ENCODE data around the gene HOXD8.

The HOXD8 gene

DNA sequence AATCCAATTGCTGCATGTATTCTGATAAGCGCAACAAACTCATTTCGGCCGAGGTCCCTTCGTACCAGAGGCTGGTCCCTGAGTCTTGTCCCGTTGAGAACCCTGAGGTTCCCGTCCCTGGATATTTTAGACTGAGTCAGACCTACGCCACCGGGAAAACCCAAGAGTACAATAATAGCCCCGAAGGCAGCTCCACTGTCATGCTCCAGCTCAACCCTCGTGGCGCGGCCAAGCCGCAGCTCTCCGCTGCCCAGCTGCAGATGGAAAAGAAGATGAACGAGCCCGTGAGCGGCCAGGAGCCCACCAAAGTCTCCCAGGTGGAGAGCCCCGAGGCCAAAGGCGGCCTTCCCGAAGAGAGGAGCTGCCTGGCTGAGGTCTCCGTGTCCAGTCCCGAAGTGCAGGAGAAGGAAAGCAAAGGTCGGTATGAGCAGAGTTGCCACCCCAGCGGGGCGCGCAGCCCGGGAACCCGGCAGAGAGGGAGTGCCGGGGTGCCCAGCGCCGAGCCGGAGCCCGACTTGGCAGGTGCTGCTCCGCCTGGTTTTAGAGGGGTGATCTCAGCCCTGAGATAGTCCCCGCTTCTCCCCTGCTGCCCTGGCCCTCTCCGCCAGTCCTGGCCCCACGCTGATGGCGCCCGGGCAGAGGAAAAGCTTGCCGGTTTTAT is 12.2 kb upstream of the HOXD8 start:
- no peak for DNase-seq

DNA sequence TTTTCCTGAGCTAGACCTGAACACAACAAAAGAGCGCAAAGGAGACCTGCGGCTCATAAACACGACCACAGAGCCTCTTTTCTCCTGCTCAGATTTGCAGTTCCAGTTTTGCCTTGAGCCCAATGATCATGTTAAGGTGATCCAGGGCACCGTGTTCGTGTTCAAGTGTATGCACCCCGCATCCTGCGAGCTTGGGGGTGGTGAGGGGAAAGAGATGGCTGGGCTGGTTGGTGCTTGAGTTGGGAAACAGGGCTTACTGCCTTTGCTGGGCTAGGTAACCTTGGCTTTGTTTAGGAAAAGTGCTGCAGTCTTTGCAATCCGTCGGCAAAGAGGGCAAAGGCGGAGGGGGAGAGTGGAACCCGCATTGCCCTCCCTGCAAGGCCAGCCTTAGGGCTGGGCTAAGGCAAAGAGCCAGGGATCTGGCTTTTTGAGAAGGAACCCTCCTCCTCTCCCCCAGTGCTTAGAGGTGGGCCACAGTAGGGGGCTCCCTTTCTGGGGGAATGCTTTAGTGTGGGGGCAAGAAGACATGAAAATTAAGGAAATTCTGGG is 11.6 kb upstream of the HOXD8 start:
- DNase-seq: no peak

GRCh38 chr2:176118601-176119339 is 10.7 kb upstream of the HOXD8 start:
- no peak for DNase-seq

GRCh38 chr2:176120364-176121189 is 8.9 kb upstream of the HOXD8 start:
- no peak for DNase-seq

DNA sequence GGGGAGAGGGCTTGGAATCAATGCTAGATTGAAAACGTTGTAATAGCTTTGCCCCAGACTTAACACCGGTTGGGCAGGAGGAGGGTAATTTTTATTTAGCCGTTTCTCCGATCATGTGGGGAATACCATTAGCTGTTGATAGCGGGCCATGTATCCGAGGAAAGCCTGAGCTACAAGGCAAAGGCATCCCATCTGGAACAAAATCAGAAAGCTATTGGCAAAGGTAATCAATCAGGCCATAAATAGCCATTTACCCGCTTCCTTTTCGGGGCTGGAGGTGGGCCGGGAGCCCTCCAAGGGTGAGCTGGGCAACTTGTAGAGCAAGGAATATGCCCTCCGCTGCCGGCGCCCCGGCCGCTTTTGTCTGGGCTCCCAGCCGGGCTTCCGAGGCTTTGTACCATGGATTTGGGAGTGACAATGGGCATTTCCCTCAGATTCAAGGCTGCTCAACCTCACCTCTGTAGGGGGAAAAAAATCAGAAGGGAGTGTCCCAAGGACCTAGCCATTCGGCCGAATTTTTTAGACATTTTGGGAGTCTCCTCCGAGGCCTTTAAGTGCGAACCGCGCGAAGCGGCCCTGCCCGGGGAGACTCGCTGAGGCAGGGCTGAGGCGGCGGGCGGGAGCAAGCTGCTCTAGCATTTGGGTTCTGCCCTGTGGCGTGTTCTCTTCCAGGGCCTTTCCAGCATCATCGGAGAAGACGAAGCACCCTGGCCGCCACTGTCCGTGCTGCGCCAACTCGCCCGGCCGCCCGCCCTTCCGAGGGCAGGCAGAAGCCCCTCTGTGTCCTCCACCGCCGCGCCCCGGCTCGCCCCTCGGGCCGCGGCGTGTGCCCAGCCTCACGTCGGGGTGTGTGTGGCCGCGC is 8.1 kb upstream of the HOXD8 start:
- no peak for DNase-seq

DNA sequence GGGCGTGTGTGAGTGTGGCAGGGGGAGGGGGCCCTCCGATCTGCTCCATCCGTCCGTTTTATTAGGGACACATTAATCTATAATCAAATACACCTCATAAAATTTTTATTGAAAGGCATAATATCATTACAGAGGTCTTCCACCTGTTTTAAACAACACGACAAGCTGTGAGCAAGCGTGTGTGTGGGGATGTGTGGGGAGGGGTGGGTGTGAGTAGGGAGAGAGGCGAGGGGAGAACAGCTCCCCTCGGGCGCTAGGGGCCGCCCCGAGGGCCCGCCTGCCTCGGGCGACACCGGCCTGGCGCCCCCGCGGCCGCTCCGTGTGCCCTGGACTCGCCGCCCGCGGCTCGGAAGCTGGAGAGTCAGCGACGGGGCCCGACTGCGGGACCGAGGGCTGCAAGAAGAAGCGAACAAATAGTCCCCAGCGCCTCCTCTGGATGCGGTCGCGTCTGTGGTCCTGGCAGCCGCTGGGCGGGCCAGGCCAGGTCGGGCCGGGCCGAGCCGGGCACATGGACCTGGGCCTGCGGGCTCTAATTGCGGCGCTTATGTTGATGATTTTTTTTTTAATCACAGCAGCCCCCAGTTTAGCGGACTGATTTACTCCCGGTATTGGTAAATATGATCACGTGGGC is 7.3 kb upstream of the HOXD8 start:
- peak; percentile 44 for DNase-seq

- DNase-seq: peak; percentile 55
Measured at GRCh38 chr2:176122683-176123410, 6.7 kb upstream of the HOXD8 start, which contains the start of gene HOXD9. TSS of gene HOXD9 (plus strand) at chr2:176122719. CDS start at chr2:176122769, 50 bp downstream.

- no peak for DNase-seq
Measured at GRCh38 chr2:176123411-176124109, 5.9 kb upstream of the HOXD8 start.

GRCh38 chr2:176124110-176124946 is 5.2 kb upstream of the HOXD8 start:
- no peak for DNase-seq

DNA sequence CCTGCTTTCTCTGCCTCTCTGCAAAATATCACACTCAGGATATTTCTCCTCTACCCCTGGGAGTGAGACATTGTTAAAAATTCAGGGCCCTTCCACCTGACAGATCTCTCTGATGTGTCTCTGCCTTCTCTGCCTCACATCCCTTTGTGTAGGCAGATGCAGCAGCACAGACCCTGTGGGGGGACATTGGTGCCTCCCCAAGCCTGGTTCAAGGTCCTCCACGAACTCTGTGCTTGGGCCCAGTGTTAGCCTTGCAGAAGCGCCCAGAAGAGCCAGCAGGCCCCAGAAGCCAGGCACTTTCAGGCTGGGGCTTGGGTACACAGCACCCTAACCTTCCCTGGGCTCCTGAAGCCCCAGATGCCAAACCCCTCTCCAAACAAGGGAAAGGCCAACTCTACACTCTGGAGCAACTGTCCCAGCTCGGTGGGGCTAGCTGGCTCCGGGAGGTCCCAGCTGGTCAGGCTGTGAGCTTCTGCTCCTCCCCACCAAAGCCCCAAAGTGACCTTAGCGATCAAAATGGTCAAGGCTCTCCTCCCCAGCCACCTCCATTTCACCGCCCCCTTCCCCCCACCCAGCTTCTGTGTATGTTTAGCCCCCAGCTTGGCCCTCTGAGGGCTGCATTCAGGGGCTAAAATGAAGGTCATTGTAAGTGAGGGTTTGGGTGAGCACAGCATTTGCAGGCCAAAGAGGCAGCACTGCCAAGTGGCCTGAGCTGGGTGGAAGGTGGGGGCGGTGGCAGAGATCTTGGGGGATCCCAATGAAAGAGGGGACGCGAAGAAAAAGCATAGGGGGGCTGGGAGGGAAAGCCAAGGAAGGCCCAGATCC is 4.3 kb upstream of the HOXD8 start:
- no peak for DNase-seq

- no peak for DNase-seq
Measured at GRCh38 chr2:176125772-176126054, 3.8 kb upstream of the HOXD8 start.

- DNase-seq: peak; percentile 21
Measured at GRCh38 chr2:176126929-176127773, 2.4 kb upstream of the HOXD8 start.

DNA sequence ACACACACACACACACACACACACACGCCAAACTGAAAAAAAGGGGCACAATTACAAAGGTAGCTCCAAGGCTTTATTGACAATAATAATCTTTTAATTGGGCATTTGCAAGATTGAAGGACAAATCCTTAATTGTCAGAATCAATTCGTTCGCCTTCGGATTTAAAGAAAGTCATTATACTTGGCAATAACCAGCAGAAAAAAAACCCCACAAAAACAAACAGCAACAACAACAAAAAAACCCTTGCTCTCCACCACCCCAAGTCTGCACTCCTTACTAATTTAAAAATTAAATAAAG is 1.8 kb upstream of the HOXD8 start:
- DNase-seq: no peak

DNA sequence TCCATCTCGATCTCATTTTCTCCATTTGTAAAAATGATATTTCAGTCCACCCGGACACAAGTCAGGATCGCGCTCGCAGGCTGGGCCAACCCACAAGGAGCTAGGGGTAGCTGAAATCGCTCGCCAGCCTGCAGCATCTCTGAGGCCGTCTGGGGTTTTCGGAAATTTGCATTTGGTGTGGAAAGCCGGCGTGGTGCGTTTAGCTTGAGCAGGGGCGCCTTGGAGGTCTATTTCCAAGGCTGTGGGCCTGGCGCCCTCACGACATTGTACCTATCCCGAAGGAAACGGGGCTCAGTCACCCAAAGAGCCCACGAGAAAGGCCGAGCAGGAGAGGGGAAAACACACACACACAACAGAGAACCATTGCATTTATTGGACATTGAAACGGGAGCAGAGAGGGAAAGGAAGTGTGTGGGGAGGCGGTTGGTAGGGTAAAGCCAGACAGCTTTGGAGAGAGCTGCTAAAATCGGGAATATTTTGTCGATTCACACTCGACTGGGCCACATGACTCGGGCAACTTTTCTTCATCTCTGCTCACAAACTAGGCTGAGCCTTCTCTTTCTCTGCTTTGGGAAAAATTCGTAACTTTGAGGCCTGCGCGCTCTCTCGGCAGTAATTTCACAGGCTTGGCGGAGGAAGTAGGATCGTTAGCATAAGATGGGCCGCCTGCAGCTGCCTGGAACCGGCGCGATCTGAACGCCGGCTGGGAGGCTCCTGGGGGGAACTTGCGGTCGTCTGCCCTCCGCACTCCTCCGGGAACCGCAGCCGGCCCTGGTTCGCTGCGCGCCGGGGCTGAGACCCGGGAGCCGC is 1.1 kb upstream of the HOXD8 start:
- no peak for DNase-seq

DNA sequence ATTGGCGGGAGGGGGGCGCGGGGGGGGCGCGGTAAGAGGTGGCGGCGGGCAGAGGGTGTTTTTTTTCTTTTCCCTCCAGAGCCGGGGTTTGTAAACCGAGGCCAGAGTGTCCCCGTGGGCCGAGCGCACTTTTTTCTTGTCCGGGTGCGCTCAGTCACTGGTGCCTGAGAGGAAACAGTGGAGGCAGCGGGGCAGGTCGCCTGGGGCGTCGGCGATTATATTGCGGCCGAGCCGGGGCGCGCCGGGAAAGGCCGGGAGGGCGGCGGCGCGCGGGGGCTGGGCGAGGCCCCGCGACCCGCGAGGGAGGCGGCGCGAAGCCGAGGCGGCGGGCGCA is 275 bp downstream of the HOXD8 start:
- no peak for DNase-seq

DNA sequence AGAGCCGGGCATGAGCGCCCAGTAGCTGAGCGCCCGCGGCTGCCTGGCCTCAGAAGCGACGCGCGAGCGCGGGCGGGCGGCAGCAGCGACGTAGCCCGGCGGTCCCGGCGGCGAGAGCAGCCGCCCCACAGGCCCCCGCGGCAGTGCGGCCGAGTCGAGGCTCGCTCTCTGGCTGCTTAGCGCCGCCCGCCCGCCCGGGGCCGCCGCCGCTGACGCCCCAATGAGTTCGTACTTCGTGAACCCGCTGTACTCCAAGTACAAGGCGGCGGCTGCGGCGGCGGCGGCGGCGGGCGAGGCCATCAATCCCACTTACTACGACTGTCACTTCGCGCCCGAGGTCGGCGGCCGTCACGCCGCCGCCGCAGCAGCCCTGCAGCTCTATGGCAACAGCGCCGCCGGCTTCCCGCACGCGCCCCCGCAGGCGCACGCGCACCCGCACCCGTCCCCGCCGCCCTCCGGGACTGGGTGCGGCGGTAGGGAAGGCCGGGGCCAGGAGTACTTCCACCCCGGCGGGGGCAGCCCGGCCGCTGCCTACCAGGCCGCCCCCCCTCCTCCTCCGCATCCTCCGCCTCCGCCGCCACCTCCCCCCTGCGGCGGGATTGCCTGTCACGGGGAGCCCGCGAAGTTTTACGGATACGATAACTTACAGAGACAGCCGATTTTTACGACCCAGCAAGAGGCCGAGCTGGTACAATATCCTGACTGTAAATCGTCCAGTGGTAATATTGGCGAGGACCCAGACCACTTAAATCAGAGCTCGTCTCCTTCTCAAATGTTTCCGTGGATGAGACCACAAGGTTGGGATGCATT is 847 bp downstream of the HOXD8 start:
- no peak for DNase-seq

Data from NCI-H446 treated with DMSO at 0.1 percent for 48 hours (cell line).